Parathyroid adenoma (tissue), 2 donors: ENCODE data around the gene PTGES3.

Experiments
- H2AFZ ChIP-seq: fragments of 300-600 bp; sonication (generic); one replicate; pipeline ENCODE4 v1.7.0; 2017; ENCODE audit warnings: antibody characterized with exemption, mild to moderate bottlenecking
- H3K27ac ChIP-seq: fragments of 300-600 bp; sonication (generic); one replicate; pipeline ENCODE4 v1.7.0; 2017
- H3K27me3 ChIP-seq: fragments of 300-600 bp; sonication (generic); one replicate; pipeline ENCODE4 v1.7.0; 2017; ENCODE audit warnings: low read length; ENCODE audit not compliant: control insufficient read depth, insufficient read depth
- H3K36me3 ChIP-seq: fragments of 300-600 bp; sonication (generic); one replicate; pipeline ENCODE4 v1.7.0; 2017; ENCODE audit warnings: low read length; ENCODE audit not compliant: control insufficient read depth, insufficient read depth
- H3K4me1 ChIP-seq: fragments of 300-600 bp; sonication (generic); one replicate; pipeline ENCODE4 v1.7.0; 2017; ENCODE audit warnings: control low read depth
- H3K4me2 ChIP-seq: fragments of 300-600 bp; sonication (generic); one replicate; pipeline ENCODE4 v1.7.0; 2017; ENCODE audit warnings: low read length
- H3K4me3 ChIP-seq: fragments of 300-600 bp; sonication (generic); one replicate; pipeline ENCODE4 v1.7.0; 2017; ENCODE audit warnings: low read depth, low read length
- H3K79me2 ChIP-seq: fragments of 300-600 bp; sonication (generic); one replicate; pipeline ENCODE4 v1.7.0; 2017; ENCODE audit warnings: control low read depth
- H3K9ac ChIP-seq: fragments of 300-600 bp; sonication (generic); one replicate; pipeline ENCODE4 v1.7.0; 2017; ENCODE audit warnings: mild to moderate bottlenecking
- H3K9me3 ChIP-seq: fragments of 300-600 bp; sonication (generic); one replicate; pipeline ENCODE4 v1.7.0; 2017; ENCODE audit warnings: low read length; ENCODE audit not compliant: control insufficient read depth
- TF ChIP-seq, protein P1 (sequence below): fragments of 300-600 bp; sonication (generic); IDR thresholded peaks from one replicate; pipeline ENCODE4 v1.7.0; 2017; ENCODE audit warnings: antibody characterized with exemption, mild to moderate bottlenecking
- donor health status: primary hyperparathyroidism.

Gene PTGES3

DNA sequence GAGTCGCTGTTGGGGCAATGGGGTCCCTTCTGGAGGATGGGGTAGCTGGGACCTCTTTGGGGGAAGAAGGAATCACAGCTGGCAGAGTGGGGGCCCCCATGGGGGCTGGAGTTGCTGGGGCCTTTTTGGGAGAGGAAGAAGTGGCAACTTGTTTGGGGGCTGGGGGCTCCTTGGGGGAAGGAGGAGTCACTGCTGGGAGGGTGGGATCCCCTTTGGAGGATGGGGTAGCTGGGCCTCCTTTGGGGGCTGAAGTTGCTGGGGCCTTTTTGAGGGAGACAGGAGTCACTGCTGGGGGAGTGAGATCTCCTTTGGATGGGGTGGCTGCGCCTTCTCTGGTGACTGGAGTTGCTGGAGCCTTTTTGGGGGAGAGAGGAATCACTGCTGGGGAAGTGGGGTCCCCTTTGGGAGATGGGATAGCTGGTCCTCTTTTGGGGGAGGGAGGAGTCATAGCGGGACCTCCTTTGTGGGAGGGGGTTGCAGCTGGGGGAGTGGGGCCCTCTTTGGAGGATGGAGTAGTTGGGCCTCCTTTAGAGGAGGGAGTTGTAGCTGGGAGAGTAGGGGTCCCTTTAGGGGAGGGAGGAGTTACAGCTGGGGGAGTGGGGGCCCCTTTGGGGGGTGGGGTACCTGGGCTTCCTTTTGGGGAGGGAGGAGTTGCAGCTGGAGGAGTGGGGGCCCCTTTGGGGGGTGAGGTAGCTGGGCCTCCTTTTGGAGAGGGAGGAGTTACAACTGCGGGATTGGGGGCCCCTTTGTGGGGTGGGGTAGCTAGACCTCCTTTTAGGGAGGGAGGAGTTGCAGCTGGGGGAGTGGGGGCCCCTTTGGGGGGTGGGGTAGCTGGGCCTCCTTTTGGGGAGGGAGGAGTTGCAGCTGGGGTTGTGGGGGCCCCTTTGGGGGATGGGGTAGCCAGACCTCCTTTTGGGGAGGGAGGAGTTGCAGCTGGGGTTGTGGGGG, 29.1 kb upstream of the PTGES3 start:
- Histone ChIP-seq H3K4me1 (peaks cover 10% of the 10 kb centered on the region), H3K9ac (no peak overlapping the region), H3K9me3 (no peaks in the 10 kb centered on the region), H3K4me2 (no peak overlapping the region), H3K4me3 (no peak overlapping the region), H3K27ac (no peak overlapping the region), H2AFZ (no peak overlapping the region), H3K27me3 (no peaks in the 10 kb centered on the region), H3K79me2 (peaks cover 34% of the 10 kb centered on the region), H3K36me3 (no peaks in the 10 kb centered on the region)
- TF ChIP-seq, protein P1, sequence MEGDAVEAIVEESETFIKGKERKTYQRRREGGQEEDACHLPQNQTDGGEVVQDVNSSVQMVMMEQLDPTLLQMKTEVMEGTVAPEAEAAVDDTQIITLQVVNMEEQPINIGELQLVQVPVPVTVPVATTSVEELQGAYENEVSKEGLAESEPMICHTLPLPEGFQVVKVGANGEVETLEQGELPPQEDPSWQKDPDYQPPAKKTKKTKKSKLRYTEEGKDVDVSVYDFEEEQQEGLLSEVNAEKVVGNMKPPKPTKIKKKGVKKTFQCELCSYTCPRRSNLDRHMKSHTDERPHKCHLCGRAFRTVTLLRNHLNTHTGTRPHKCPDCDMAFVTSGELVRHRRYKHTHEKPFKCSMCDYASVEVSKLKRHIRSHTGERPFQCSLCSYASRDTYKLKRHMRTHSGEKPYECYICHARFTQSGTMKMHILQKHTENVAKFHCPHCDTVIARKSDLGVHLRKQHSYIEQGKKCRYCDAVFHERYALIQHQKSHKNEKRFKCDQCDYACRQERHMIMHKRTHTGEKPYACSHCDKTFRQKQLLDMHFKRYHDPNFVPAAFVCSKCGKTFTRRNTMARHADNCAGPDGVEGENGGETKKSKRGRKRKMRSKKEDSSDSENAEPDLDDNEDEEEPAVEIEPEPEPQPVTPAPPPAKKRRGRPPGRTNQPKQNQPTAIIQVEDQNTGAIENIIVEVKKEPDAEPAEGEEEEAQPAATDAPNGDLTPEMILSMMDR, result no peak

DNA sequence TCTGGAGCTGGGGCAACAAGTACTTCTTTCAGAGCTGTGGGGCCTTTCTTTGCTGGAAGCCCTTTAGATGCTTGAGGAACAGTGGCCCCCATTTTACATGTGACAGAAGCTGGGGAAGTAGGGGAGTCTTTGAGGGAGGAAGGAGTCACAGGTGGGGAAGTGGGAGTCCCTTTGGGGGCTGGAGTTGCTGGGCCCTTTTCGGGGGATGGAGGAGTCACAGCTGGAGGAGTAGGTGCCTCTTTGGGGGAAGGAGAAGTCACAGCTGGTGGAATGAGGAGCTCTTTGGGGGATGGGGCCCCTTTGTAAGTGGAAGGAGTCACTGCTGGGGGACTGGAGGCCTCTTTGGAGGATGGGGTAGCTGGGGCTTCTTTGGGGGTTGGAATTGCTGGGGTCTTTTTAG, 28.4 kb upstream of the PTGES3 start:
- Histone ChIP-seq H3K27me3 (no peaks in the 10 kb centered on the region), H2AFZ (no peak overlapping the region), H3K36me3 (no peaks in the 10 kb centered on the region), H3K9ac (no peak overlapping the region), H3K4me1 (peaks cover 3% of the 10 kb centered on the region), H3K4me2 (no peak overlapping the region), H3K4me3 (no peak overlapping the region), H3K27ac (no peak overlapping the region), H3K79me2 (peaks cover 27% of the 10 kb centered on the region), H3K9me3 (no peaks in the 10 kb centered on the region)
- TF ChIP-seq, protein P1, result no peak

GRCh38 chr12:56715798-56716197, 27.7 kb upstream of the PTGES3 start:
- Histone ChIP-seq H3K27me3 (no peaks in the 10 kb centered on the region), H3K4me3 (no peak overlapping the region), H3K4me1 (no peaks in the 10 kb centered on the region), H3K27ac (no peak overlapping the region), H3K4me2 (no peak overlapping the region), H2AFZ (no peak overlapping the region), H3K36me3 (no peaks in the 10 kb centered on the region), H3K9ac (no peak overlapping the region), H3K9me3 (no peaks in the 10 kb centered on the region), H3K79me2 (peaks cover 20% of the 10 kb centered on the region)
- TF ChIP-seq, protein P1, result no peak

DNA sequence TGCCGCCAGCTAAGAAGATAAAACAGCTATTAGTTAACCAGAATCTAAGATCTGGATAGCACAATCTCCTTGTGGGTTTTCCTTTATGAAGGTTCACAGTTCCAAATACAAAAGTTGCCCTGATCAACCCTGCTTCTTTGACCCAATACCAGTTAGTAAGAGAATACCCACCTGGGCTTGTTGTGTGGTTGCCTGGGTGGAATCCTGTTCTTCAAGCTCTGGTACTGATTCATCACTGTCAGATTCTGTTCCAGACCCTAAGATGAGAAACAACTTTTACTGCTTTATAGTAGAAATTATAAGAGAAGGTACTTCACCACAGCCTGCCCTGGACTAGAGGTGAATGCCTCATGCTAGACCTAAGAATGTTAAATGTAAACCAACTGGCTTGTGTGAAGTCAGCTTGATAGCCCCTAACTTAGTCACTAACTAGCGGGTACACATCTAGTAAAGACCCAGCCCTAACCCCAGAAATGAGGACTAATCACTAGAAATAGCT, 26.4 kb upstream of the PTGES3 start:
- Histone ChIP-seq H2AFZ (no peak overlapping the region), H3K27me3 (no peaks in the 10 kb centered on the region), H3K9ac (no peak overlapping the region), H3K79me2 (peaks cover 8% of the 10 kb centered on the region), H3K9me3 (no peaks in the 10 kb centered on the region), H3K4me3 (no peak overlapping the region), H3K4me2 (no peak overlapping the region), H3K36me3 (no peaks in the 10 kb centered on the region), H3K27ac (no peak overlapping the region), H3K4me1 (no peaks in the 10 kb centered on the region)
- TF ChIP-seq, protein P1, result no peak
